GM21528 (cell line): ENCODE measurements around the gene PRR23E.

Experiments
- ATAC-seq: cut with Tn5 transposase; IDR thresholded peaks from one replicate; pipeline ENCODE4 v1.9.1; 2021; ENCODE audit warnings: mild to moderate bottlenecking, moderate library complexity; ENCODE audit not compliant: unreplicated experiment, low FRiP score

The PRR23E gene

DNA sequence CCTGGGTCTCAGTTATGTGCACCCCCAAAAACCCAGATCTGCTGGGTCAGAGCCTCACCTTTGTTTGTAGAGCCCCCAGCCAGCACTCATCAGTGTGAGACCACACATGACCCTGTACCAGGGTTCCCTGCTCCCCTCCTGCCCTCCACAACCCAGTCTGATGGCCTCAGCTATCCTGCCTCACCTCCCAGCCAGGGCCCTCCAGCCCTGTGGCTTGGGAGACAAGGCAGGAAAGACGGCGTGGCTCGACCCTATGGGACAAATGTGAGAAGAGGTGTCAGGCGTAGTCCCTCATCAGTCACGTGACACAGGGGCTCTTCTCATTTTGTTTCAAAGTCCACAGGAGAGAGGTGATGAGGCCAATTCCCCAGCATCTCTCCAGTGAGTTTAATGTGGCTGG lies 28.3 kb upstream of the PRR23E start:
- ATAC-seq = no peak

DNA sequence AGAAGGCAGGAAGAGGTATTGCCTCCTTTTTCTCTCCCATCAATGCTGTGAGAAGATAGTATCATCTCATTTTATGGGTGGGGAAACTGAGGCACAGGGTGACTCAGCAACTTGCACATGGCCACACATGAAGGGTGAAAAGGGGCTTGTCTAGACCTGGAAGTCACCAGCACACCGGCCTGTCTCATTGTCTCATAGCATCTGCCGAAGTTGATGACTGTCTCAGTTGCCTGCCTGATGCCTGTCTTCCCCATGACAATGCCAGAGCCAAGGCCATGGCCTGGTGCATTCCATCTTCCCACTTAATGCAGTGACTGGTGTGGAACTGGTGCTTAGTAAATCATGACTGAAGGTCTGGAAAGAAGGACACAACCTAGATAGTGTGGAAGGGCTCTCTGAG lies 27.9 kb upstream of the PRR23E start:
- no peak for ATAC-seq

- no peak for ATAC-seq
Observed at GRCh38 chr3:127165694-127166485, 27.0 kb upstream of the PRR23E start.

GRCh38 chr3:127166501-127167065 lies 26.3 kb upstream of the PRR23E start:
- ATAC-seq = no peak

- no peak for ATAC-seq
Observed at GRCh38 chr3:127167315-127168043, 25.5 kb upstream of the PRR23E start.

DNA sequence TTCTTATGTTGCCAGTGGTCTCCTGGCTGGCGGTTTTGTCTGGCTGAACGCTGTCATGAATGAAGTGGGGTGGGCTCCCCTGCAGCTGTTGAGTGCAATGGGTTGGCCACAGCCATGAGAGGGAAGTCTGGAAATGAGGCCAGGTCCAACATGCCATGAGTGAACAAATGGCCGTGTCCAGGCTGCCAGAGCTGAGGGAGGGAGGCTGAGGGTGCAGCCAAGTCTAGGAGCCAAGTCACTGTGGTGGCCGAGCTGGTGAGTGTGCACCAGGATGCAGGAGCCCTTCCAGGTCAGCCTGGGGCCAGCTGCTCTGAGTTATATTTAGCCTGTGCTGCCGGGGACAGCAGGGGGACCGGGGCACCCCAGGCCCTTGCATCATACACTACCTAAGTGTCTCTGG lies 24.7 kb upstream of the PRR23E start:
- no peak for ATAC-seq

GRCh38 chr3:127170814-127171213 lies 22.1 kb upstream of the PRR23E start:
- no peak for ATAC-seq

DNA sequence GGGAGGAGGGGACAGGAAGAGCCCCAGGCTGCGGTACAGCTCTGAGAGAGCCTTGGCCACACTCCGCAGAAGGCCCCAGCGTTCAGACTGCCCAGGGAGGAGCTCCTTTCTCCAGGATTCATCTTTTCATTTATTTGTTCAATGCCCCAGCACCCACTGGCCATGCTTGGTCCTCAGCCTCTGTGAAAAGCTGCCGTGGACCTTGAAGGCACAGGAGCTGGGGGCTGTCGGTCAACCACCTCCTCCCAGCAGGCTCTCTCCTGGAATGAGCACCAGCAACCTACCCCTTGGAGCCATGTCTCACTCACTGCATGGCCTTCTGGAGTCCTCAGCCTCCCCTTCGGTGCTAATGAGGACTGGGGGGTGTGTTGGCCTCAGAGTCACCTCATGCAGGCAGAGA lies 21.6 kb upstream of the PRR23E start:
- ATAC-seq = no peak

- ATAC-seq = no peak
Observed at GRCh38 chr3:127171721-127172120, 21.2 kb upstream of the PRR23E start.

GRCh38 chr3:127172211-127172610 lies 20.7 kb upstream of the PRR23E start:
- ATAC-seq = no peak

GRCh38 chr3:127172781-127173515 lies 20.0 kb upstream of the PRR23E start:
- ATAC-seq = no peak

- ATAC-seq = no peak
Observed at GRCh38 chr3:127173516-127174166, 19.3 kb upstream of the PRR23E start.

DNA sequence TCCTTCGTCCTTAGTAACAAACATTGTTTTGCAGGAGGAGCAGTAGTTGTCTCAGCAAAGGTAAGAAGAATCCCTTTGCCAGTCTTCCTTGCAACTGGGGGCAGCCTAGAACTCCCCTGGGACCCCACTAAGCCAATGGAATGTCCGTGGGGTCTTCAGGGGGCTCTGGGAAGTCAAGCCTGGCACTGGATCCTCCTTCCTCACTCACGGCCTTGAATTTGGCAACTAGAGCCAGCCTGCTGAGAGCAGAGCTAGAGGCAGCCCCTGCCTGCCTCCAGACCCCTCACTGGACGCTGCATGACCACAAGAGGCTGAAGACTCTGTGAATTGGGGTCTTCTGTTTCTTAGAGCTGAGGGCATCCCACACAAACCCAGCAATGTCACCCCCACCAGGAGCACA lies 18.6 kb upstream of the PRR23E start:
- no peak for ATAC-seq

DNA sequence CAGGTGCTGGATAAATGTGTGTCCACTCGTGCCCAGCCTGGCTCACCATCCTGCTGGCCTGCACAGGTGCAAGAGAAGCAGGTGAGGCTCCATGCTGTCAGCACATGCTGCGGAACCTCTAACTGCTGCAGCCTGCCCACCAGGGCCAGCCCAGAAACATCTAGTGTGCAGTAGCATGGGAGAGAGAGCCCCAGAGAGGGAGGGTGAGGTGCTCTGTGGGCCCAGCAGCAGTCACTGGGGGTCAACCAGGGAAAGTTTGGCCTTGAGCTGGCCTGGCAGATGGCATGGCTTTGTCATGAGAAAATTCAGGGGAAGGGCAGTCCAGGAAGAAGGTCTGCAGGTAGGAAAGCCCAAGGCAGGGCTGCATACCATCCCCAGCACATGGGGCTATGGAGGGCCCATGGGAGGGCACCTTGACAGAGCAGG lies 18.2 kb upstream of the PRR23E start:
- no peak for ATAC-seq

DNA sequence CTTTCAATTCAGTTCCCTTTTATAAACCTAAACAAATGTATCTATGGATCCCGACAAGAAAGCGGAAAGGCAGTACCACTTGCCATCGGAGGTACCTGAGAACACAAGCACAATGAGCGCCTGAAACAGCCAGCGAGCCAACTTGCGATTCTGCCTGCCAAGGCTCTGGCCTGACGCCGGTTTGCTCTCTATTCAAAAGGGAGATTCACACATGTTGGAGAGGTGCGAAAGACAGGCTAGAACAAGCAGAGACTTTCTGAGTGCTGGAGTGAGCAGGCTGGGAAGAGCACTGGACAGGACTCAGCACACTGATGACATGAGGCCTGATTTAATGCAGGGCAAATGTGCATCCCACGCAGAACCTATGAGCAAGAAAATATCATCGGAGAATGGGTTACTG lies 17.7 kb upstream of the PRR23E start:
- ATAC-seq = no peak

- ATAC-seq = no peak
Observed at GRCh38 chr3:127177226-127177625, 15.7 kb upstream of the PRR23E start.

- no peak for ATAC-seq
Observed at GRCh38 chr3:127180859-127181258, 12.1 kb upstream of the PRR23E start.

DNA sequence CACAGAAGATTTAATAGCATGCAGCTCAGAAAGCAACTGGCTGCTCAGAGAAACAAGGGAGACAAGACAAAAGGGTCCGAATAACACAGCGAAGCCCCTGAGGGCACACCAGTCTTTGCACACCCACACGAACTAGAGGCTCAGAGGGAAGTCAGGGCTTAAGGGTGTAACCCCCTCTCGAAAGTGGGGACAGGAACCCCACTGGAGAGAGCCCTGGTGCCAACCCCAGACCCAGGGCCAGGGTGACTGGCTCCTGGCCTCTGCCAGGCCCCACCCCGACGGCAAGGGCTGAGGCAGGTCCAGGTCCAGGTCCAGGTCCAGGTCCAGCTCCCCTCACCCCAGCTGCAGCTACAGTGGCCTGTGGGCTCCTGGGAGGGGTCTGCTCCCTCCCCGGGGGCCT lies 10.5 kb upstream of the PRR23E start:
- no peak for ATAC-seq

DNA sequence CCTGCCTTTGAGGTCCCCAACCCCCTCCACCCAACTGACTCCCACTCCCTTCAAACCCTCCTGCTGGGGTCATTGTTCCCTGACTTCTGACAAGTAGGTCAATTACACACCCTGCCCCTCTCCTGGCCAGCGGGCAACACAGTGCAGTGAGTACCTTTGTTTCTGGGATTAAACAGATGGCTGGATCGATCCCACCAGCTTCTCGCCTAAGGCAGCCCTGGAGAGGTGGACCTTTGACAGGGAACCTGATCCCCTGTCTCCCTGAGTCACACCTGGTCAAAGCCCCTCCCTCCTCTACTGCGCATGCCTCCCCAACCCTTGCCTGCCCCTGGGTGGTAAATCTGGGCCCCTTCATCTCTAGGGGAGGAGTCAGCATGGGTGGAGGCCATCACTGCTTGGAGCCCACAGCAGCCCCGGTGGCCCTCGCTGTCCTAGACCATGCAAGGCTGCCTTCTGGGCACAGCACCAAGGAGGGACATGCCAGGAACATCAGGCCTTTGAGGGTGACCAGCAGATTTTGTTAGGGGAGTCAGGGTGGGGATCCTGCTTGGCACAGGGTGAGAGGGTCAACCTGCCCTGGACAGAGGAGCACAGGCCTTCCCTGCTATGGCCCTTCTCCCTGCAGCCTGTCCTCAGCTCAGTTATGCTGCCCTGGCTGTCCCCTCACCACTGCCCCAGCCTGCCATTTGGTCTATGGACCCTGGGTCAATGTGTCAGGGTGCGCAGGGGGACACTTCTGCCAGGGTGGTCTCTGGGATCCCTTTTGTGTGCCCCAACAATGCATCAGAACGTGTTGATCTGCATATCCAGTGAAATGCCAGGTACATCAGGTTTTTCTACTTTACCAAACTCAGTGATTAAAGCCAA lies 9.8 kb upstream of the PRR23E start:
- no peak for ATAC-seq
